ENCODE results near the gene SPC25. TPM values are rescaled to one million over a fixed set of nuclear protein-coding genes. Genes with fewer than 3 reads are reported as not detected.

The SPC25 gene
- total RNA-seq, 1 experiment from 2014 or later: 29.8 TPM

- ChIA-PET RAD21 (ENCODE audit: low non-redundant PET in 1 of 2, low total read pairs in 2 of 2, uncharacterized antibody in 2 of 2, unreplicated experiment in 2 of 2) (no interaction called here), POLR2A (no interaction called here), CTCF (no interaction called here)
- DNase-seq (ENCODE audit: low read depth, low spot score) (no peak), ATAC-seq (no peak)
- Histone ChIP-seq H3K4me2 (ENCODE audit: low read length) (no peak overlapping the region), H3K9ac (ENCODE audit: low read length) (no peak overlapping the region), H2AFZ (ENCODE audit: low read depth, low read length, poor library complexity, severe bottlenecking) (no peak overlapping the region), H3K9me2 (ENCODE audit: insufficient read depth) (no peaks in the 10 kb centered on the region), H3K36me3 (ENCODE audit: control insufficient read depth in 1 of 2, insufficient read depth in 2 of 2, low read length in 2 of 2) (no peaks in the 10 kb centered on the region), H3K9me3 (ENCODE audit: control insufficient read depth in 1 of 2, insufficient read depth in 1 of 2, low read depth in 1 of 2, low read length in 2 of 2) (no peaks in the 10 kb centered on the region), H3K4me1 (ENCODE audit: control insufficient read depth in 1 of 2, insufficient read depth in 2 of 2, low read length in 2 of 2) (peaks cover 0 to 14% of the 10 kb centered on the region in 2 experiments; a peak in 2 of 4 replicates), H3K27ac (ENCODE audit: low read depth, low read length) (no peak overlapping the region), H3K79me2 (ENCODE audit: insufficient read depth, low read length) (no peaks in the 10 kb centered on the region), H4K20me1 (ENCODE audit: insufficient read depth) (no peaks in the 10 kb centered on the region), H3K27me3 (ENCODE audit: insufficient read depth, low read length) (no peaks in the 10 kb centered on the region), H3K4me3 (replicated peaks in 1 of 2; ENCODE audit: low read depth in 1 of 2, low read length in 2 of 2) (no peak overlapping the region)
- BruUV-seq (replicated peaks): no TSS peak
- intact Hi-C loops (cut with micrococcal nuclease): no loop called here
- no peak for TF ChIP-seq EGR1 (IDR thresholded peaks at IDR 0.05; ENCODE audit: low read depth)
- no peak for TF ChIP-seq ZNF274 (IDR thresholded peaks at IDR 0.05; ENCODE audit: low read depth, low read length)
- TF ChIP-seq, protein P1, sequence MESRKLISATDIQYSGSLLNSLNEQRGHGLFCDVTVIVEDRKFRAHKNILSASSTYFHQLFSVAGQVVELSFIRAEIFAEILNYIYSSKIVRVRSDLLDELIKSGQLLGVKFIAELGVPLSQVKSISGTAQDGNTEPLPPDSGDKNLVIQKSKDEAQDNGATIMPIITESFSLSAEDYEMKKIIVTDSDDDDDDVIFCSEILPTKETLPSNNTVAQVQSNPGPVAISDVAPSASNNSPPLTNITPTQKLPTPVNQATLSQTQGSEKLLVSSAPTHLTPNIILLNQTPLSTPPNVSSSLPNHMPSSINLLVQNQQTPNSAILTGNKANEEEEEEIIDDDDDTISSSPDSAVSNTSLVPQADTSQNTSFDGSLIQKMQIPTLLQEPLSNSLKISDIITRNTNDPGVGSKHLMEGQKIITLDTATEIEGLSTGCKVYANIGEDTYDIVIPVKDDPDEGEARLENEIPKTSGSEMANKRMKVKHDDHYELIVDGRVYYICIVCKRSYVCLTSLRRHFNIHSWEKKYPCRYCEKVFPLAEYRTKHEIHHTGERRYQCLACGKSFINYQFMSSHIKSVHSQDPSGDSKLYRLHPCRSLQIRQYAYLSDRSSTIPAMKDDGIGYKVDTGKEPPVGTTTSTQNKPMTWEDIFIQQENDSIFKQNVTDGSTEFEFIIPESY (IDR thresholded peaks at IDR 0.05; ENCODE audit: extremely low read depth, insufficient replicate concordance, low read length): no peak
- TF ChIP-seq CTCF (IDR thresholded peaks at IDR 0.05 in 2 of 3, conservative IDR thresholded peaks at IDR 0.05 in 1 of 3; ENCODE audit: borderline replicate concordance in 1 of 3, insufficient read depth in 1 of 3, low read depth in 2 of 3, low read length in 2 of 3): no peak
- TF ChIP-seq, protein P2, sequence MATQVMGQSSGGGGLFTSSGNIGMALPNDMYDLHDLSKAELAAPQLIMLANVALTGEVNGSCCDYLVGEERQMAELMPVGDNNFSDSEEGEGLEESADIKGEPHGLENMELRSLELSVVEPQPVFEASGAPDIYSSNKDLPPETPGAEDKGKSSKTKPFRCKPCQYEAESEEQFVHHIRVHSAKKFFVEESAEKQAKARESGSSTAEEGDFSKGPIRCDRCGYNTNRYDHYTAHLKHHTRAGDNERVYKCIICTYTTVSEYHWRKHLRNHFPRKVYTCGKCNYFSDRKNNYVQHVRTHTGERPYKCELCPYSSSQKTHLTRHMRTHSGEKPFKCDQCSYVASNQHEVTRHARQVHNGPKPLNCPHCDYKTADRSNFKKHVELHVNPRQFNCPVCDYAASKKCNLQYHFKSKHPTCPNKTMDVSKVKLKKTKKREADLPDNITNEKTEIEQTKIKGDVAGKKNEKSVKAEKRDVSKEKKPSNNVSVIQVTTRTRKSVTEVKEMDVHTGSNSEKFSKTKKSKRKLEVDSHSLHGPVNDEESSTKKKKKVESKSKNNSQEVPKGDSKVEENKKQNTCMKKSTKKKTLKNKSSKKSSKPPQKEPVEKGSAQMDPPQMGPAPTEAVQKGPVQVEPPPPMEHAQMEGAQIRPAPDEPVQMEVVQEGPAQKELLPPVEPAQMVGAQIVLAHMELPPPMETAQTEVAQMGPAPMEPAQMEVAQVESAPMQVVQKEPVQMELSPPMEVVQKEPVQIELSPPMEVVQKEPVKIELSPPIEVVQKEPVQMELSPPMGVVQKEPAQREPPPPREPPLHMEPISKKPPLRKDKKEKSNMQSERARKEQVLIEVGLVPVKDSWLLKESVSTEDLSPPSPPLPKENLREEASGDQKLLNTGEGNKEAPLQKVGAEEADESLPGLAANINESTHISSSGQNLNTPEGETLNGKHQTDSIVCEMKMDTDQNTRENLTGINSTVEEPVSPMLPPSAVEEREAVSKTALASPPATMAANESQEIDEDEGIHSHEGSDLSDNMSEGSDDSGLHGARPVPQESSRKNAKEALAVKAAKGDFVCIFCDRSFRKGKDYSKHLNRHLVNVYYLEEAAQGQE (IDR thresholded peaks at IDR 0.05; ENCODE audit: low read depth): no peak
- TF ChIP-seq RAD21 (IDR thresholded peaks at IDR 0.05; ENCODE audit: low read depth): no peak
Observed at GRCh38 chr2:168854651-168855050, 35.6 kb downstream of the SPC25 start.

Measured in HCT116 (cell line).